ENCODE results near the gene UGT1A10. TPM values are rescaled to one million over a fixed set of nuclear protein-coding genes. Genes with fewer than 3 reads are reported as not detected.

UGT1A10 gene
- total and polyA plus RNA-seq, 2 donors (not counting 3 experiments of a cell fraction or from before 2014, with no cell fraction given), result not detected

DNA sequence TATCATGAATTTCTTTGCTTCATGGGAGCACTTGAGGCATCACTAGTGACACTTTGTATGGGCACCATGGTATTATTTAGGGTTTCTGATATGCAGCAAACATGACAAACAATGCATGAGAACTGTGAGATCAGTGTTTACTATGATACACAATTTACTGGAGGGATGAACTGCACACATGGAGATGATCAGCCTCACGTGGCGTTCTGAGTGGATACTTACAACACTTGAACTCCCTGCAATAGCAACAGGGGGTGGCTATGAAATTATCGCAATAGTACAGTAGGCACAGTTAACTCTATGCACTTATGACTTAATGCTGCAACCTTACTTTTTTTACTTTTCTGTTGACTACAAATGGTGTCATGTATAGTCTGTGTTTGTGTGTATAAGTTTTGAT is 37.3 kb upstream of the UGT1A10 start:
- H3K4me2 ChIP-seq (ENCODE audit: insufficient read depth, low read length), result no peak overlapping the region
- intact Hi-C loops (cut with micrococcal nuclease) (loop anchor here (10.0 kb wide), 1 partner anchor 466 kb away; no protein-coding TSS in a partner anchor), dilution Hi-C loops (cut with MboI; ENCODE audit: extremely low pct_ligation_motif_present, low sequenced_read_pairs) (no loop called here)
- no peaks in the 10 kb centered on the region for H3K9me3 ChIP-seq (replicated peaks; ENCODE audit: control insufficient read depth, insufficient read depth, low read length)
- H3K4me3 ChIP-seq (replicated peaks in 1 of 3; ENCODE audit: insufficient read depth in 1 of 3, low read depth in 1 of 3, low read length in 3 of 3), result no peak overlapping the region
- peaks cover 3 to 4% of the 10 kb centered on the region in 2 experiments for H3K27me3 ChIP-seq (ENCODE audit: control insufficient read depth in 2 of 2, insufficient read depth in 2 of 2, low read length in 2 of 2)
- no peaks in the 10 kb centered on the region for H3K36me3 ChIP-seq (ENCODE audit: control insufficient read depth in 2 of 2, extremely low read depth in 1 of 2, insufficient read depth in 2 of 2, low read length in 2 of 2)
- no peak overlapping the region for H3K27ac ChIP-seq (ENCODE audit: insufficient read depth, low read depth, low read length)
- TF ChIP-seq, protein P1, sequence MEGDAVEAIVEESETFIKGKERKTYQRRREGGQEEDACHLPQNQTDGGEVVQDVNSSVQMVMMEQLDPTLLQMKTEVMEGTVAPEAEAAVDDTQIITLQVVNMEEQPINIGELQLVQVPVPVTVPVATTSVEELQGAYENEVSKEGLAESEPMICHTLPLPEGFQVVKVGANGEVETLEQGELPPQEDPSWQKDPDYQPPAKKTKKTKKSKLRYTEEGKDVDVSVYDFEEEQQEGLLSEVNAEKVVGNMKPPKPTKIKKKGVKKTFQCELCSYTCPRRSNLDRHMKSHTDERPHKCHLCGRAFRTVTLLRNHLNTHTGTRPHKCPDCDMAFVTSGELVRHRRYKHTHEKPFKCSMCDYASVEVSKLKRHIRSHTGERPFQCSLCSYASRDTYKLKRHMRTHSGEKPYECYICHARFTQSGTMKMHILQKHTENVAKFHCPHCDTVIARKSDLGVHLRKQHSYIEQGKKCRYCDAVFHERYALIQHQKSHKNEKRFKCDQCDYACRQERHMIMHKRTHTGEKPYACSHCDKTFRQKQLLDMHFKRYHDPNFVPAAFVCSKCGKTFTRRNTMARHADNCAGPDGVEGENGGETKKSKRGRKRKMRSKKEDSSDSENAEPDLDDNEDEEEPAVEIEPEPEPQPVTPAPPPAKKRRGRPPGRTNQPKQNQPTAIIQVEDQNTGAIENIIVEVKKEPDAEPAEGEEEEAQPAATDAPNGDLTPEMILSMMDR (IDR thresholded peaks at IDR 0.05; ENCODE audit: extremely low read depth in 1 of 2, insufficient read depth in 1 of 2, low read depth in 1 of 2, low read length in 2 of 2), result no peak
- no peak for TF ChIP-seq JUN (IDR thresholded peaks at IDR 0.05; ENCODE audit: borderline replicate concordance, insufficient read depth, insufficient read length, low read depth)
- H3K9ac ChIP-seq (replicated peaks; ENCODE audit: extremely low read depth, insufficient read depth, low read length), result no peak overlapping the region
- no TSS peak for BruUV-seq (replicated peaks)
- H4K20me1 ChIP-seq (replicated peaks; ENCODE audit: control insufficient read depth, extremely low read depth, insufficient read depth, low read length), result no peaks in the 10 kb centered on the region
- DNase-seq (ENCODE audit: low read depth, low spot score) (no peak), FAIRE-seq (no peak)
- CTCF ChIA-PET, result no interaction called here
- H2AFZ ChIP-seq (ENCODE audit: low read depth, low read length), result no peak overlapping the region
- no peaks in the 10 kb centered on the region for H3K4me1 ChIP-seq (ENCODE audit: control insufficient read depth, extremely low read depth, insufficient read depth, low read length)
- no peaks in the 10 kb centered on the region for H3K79me2 ChIP-seq (ENCODE audit: control insufficient read depth, insufficient read depth, low read length)
- POLR2A ChIA-PET, result no interaction called here
- H3K9me1 ChIP-seq (replicated peaks; ENCODE audit: control insufficient read depth, extremely low read depth, insufficient read depth, low read length), result no peaks in the 10 kb centered on the region

DNA sequence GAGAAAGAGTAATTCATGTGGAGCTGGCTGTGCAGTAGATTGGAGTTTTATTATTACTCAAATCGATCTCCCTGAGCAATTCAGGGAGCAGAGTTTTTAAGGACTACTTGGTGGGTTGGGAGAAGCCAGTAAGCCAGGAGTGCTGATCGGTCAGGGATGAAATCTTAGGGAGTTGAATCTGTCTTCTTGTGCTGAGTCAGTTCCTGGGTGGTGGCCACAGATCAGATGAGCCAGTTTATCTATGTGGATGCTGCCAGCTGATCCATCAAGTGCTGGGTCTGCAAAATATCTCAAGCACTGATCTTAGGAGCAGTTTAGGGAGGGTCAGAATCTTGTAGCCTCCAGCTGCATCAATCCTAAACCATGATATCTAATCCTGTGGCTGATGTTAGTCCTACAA is 35.9 kb upstream of the UGT1A10 start:
- TF ChIP-seq GATA2 (IDR thresholded peaks at IDR 0.05; ENCODE audit: insufficient read depth, insufficient read length, low read depth, low read length) (no peak), EZH2 (IDR thresholded peaks at IDR 0.05; ENCODE audit: borderline replicate concordance, low read depth, low read length, severe bottlenecking) (no peak), MYC (IDR thresholded peaks at IDR 0.05; ENCODE audit: low read depth, low read length) (no peak), POLR2AphosphoS5 (IDR thresholded peaks at IDR 0.05; ENCODE audit: insufficient read depth, low read depth, low read length) (no peak), FOS (IDR thresholded peaks at IDR 0.05; ENCODE audit: borderline replicate concordance, insufficient read depth, low read length) (no peak), POLR2A (IDR thresholded peaks at IDR 0.05; ENCODE audit: low read depth, low read length) (no peak)
- TF ChIP-seq, protein P1 (IDR thresholded peaks at IDR 0.05; ENCODE audit: extremely low read depth in 1 of 2, insufficient read depth in 1 of 2, low read depth in 1 of 2, low read length in 2 of 2), result no peak
- dilution Hi-C loops (cut with MboI; ENCODE audit: extremely low pct_ligation_motif_present, low sequenced_read_pairs) (no loop called here), intact Hi-C loops (cut with micrococcal nuclease) (no loop called here)
- FAIRE-seq (no peak), DNase-seq (ENCODE audit: low read depth, low spot score) (no peak)
- Histone ChIP-seq H3K4me1 (ENCODE audit: control insufficient read depth, extremely low read depth, insufficient read depth, low read length) (no peaks in the 10 kb centered on the region), H3K27me3 (ENCODE audit: control insufficient read depth in 2 of 2, insufficient read depth in 2 of 2, low read length in 2 of 2) (peaks cover 3 to 4% of the 10 kb centered on the region in 2 experiments), H3K9me3 (replicated peaks; ENCODE audit: control insufficient read depth, insufficient read depth, low read length) (no peaks in the 10 kb centered on the region), H3K79me2 (ENCODE audit: control insufficient read depth, insufficient read depth, low read length) (no peaks in the 10 kb centered on the region), H3K4me3 (replicated peaks in 1 of 3; ENCODE audit: insufficient read depth in 1 of 3, low read depth in 1 of 3, low read length in 3 of 3) (no peak overlapping the region), H2AFZ (ENCODE audit: low read depth, low read length) (no peak overlapping the region), H3K9ac (replicated peaks; ENCODE audit: extremely low read depth, insufficient read depth, low read length) (no peak overlapping the region), H4K20me1 (replicated peaks; ENCODE audit: control insufficient read depth, extremely low read depth, insufficient read depth, low read length) (no peaks in the 10 kb centered on the region), H3K4me2 (ENCODE audit: insufficient read depth, low read length) (no peak overlapping the region), H3K27ac (ENCODE audit: insufficient read depth, low read depth, low read length) (no peak overlapping the region), H3K9me1 (replicated peaks; ENCODE audit: control insufficient read depth, extremely low read depth, insufficient read depth, low read length) (no peaks in the 10 kb centered on the region), H3K36me3 (ENCODE audit: control insufficient read depth in 2 of 2, extremely low read depth in 1 of 2, insufficient read depth in 2 of 2, low read length in 2 of 2) (no peaks in the 10 kb centered on the region)
- no TSS peak for BruUV-seq (replicated peaks)
- POLR2A ChIA-PET, result no interaction called here
- CTCF ChIA-PET, result no interaction called here
